T-helper 1 cell (primary cell): ENCODE measurements around the gene TICAM2.
A peak's percentile ranks its signal among the peaks of the same experiment; 100 is the strongest.

ENCODE experiments used
- DNase-seq, 5 donors: peaks; one replicate each; pipeline ENCODE4 v3.0.0-alpha.2; 2012 to 2020

The TICAM2 gene

GRCh38 chr5:115561176-115561575 lies 41.1 kb downstream of the TICAM2 start:
- no peak for DNase-seq

GRCh38 chr5:115559524-115559923 lies 42.8 kb downstream of the TICAM2 start:
- DNase-seq = no peak

- no peak for DNase-seq
Observed at GRCh38 chr5:115558388-115558956, 43.8 kb downstream of the TICAM2 start.

- DNase-seq = no peak
Observed at GRCh38 chr5:115557667-115558387, 44.5 kb downstream of the TICAM2 start.

- DNase-seq = no peak
Observed at GRCh38 chr5:115556276-115556675, 46.0 kb downstream of the TICAM2 start.

GRCh38 chr5:115555084-115555633 lies 47.1 kb downstream of the TICAM2 start:
- no peak for DNase-seq

- DNase-seq = no peak
Observed at GRCh38 chr5:115553082-115553481, 49.2 kb downstream of the TICAM2 start.

GRCh38 chr5:115551415-115551814 lies 50.9 kb downstream of the TICAM2 start:
- no peak for DNase-seq

GRCh38 chr5:115549154-115549553 lies 53.1 kb downstream of the TICAM2 start:
- no peak for DNase-seq

GRCh38 chr5:115548683-115549082 lies 53.6 kb downstream of the TICAM2 start:
- DNase-seq = no peak

GRCh38 chr5:115545351-115545882 lies 56.9 kb downstream of the TICAM2 start:
- no peak for DNase-seq

- peak; percentile 95 to 96 (median 96) for DNase-seq
Observed at GRCh38 chr5:115544436-115545350, 57.6 kb downstream of the TICAM2 start, which contains the start of gene FEM1C. TSS of gene FEM1C (minus strand) at chr5:115544775. CDS start at chr5:115543493, 1,282 bp downstream.

- peak; percentile 23 to 60 (median 40) for DNase-seq
Observed at GRCh38 chr5:115544043-115544435, 58.2 kb downstream of the TICAM2 start.

- peak in 1 of 5 donors; percentile 67 for DNase-seq
Observed at GRCh38 chr5:115543365-115544042, 58.8 kb downstream of the TICAM2 start.

GRCh38 chr5:115542651-115543364 lies 59.5 kb downstream of the TICAM2 start:
- no peak for DNase-seq

- no peak for DNase-seq
Observed at GRCh38 chr5:115542086-115542485, 60.2 kb downstream of the TICAM2 start.

- DNase-seq = no peak
Observed at GRCh38 chr5:115541611-115542010, 60.7 kb downstream of the TICAM2 start.

- DNase-seq = no peak
Observed at GRCh38 chr5:115535479-115536035, 66.7 kb downstream of the TICAM2 start.

GRCh38 chr5:115532517-115532916 lies 69.8 kb downstream of the TICAM2 start:
- no peak for DNase-seq

GRCh38 chr5:115531787-115532367 lies 70.4 kb downstream of the TICAM2 start:
- DNase-seq = no peak

- DNase-seq = no peak
Observed at GRCh38 chr5:115531380-115531779, 70.9 kb downstream of the TICAM2 start.
